Stimulated activated CD4-positive, alpha-beta T cell treated with anti-CD3 and anti-CD28 coated beads, Interleukin-4, amount 100 ng/mL, for 24 hours (primary cell): ENCODE results near the gene ESCO1.

Experiments
- DNase-seq: peaks from one replicate; pipeline ENCODE4 v3.0.0-alpha.2; 2020

Gene ESCO1

GRCh38 chr18:21484851-21485636 lies 115.5 kb downstream of the ESCO1 start:
- DNase-seq = no peak

GRCh38 chr18:21483051-21483450 lies 117.5 kb downstream of the ESCO1 start:
- DNase-seq = no peak

GRCh38 chr18:21481739-21482138 lies 118.8 kb downstream of the ESCO1 start:
- DNase-seq = no peak

GRCh38 chr18:21479721-21480120 lies 120.8 kb downstream of the ESCO1 start:
- no peak for DNase-seq
